A549 (cell line): Measurements from ENCODE around the gene FIS1. TPM values are rescaled to one million over a fixed set of nuclear protein-coding genes. Genes with fewer than 3 reads are reported as not detected.

Experiments
- ATAC-seq, 2 experiments: fragments of 200-7000 bp in 1 of 2; fragments of >200 bp in 1 of 2; cut with Nextera tagmentation in 1 of 2; cut with Tn5 transposase in 1 of 2; 3 replicates each; pipeline versions ENCODE4 v1.8.0 to v1.9.1; 2018 to 2020; ENCODE audit warnings: mild to moderate bottlenecking in 1 of 2, moderate library complexity in 1 of 2
- CTCF ChIA-PET: fragments of 300-600 bp; sonication (Branson Sonifier 250); formaldehyde crosslinking; extraction: SDS; loops from one replicate; lab custom pipeline; 2021; ENCODE audit warnings: antibody characterized with exemption, inconsistent platforms; lab: Yijun Ruan, JAX
- POLR2A ChIA-PET: fragments of 350-600 bp; formaldehyde crosslinking; extraction: SDS; loops from one replicate; lab custom pipeline; 2021; ENCODE audit warnings: antibody characterized with exemption, inconsistent platforms; lab: Yijun Ruan, JAX
- DNase-seq, 2 experiments: peaks; one replicate each; pipeline versions ENCODE4 v3.0.0 to v3.0.0-alpha.2; 2011 to 2016; ENCODE audit warnings: low read depth in 1 of 2, low spot score in 1 of 2
- FAIRE-seq: peaks from 2 replicates; lab custom pipeline; 2011; peaks lifted over from hg19 to GRCh38; lab: Jason Lieb, UNC
- H3K27ac ChIP-seq, 2 experiments: fragments of >200 bp; sonication (Bioruptor Twin); formaldehyde crosslinking; 3 replicates each; pipeline ENCODE4 v1.5.1; 2016 to 2017
- H3K4me1 ChIP-seq: fragments of >200 bp; sonication (Bioruptor Twin); formaldehyde crosslinking; 3 replicates; pipeline ENCODE4 v1.6.1; 2016
- H3K4me2 ChIP-seq: fragments of >200 bp; sonication (Bioruptor Twin); formaldehyde crosslinking; 3 replicates; pipeline ENCODE4 v1.6.1; 2016
- H3K4me3 ChIP-seq: fragments of >200 bp; sonication (Bioruptor Twin); formaldehyde crosslinking; 3 replicates; pipeline ENCODE4 v1.5.1; 2016
- H3K9me3 ChIP-seq: fragments of >200 bp; sonication (Bioruptor Twin); formaldehyde crosslinking; 3 replicates; pipeline ENCODE4 v1.6.1; 2016
- CEBPB ChIP-seq, 2 experiments: fragments of >200 bp in 1 of 2; sonication (Bioruptor Twin) in 1 of 2; formaldehyde crosslinking in 1 of 2; IDR thresholded peaks; 2 replicates each; pipeline ENCODE4 v1.6.1; 2012 to 2016
- CHD4 ChIP-seq: fragments of 200-600 bp; sonication (generic); IDR thresholded peaks from 2 replicates; pipeline ENCODE4 v1.6.1; 2016; ENCODE audit warnings: antibody characterized with exemption, mild to moderate bottlenecking, borderline replicate concordance
- EP300 ChIP-seq, 2 experiments: fragments of >200 bp; sonication (Bioruptor Twin); formaldehyde crosslinking; IDR thresholded peaks; 2 replicates in 1 of 2; 3 replicates in 1 of 2; pipeline ENCODE4 v1.6.1; 2016 to 2017
- FOSB ChIP-seq: fragments of 250-450 bp; sonication (Bioruptor Pico); IDR thresholded peaks from 2 replicates; pipeline ENCODE4 v1.5.0; 2020; ENCODE audit warnings: mild to moderate bottlenecking, moderate library complexity
- FOSL2 ChIP-seq, 2 experiments: fragments of 450-650 bp in 1 of 2; fragments of >200 bp in 1 of 2; sonication (Bioruptor Twin) in 1 of 2; formaldehyde crosslinking; IDR thresholded peaks; 2 replicates each; pipeline versions ENCODE4 v1.5.0 to v1.6.1; 2016 to 2020; ENCODE audit warnings: mild to moderate bottlenecking in 1 of 2, moderate library complexity in 1 of 2
- HDAC2 ChIP-seq: fragments of 200-600 bp; sonication (generic); IDR thresholded peaks from 2 replicates; pipeline ENCODE4 v1.6.1; 2016
- HEYL ChIP-seq: fragments of 250-450 bp; sonication (Bioruptor Pico); IDR thresholded peaks from 2 replicates; pipeline ENCODE4 v1.8.0; 2021; ENCODE audit warnings: mild to moderate bottlenecking, moderate library complexity
- HOXA7 ChIP-seq: fragments of 250-450 bp; sonication (Bioruptor Pico); IDR thresholded peaks from 2 replicates; pipeline ENCODE4 v1.5.0; 2020; ENCODE audit warnings: mild to moderate bottlenecking, moderate library complexity
- HOXB13 ChIP-seq: fragments of 250-450 bp; sonication (Bioruptor Pico); IDR thresholded peaks from 2 replicates; pipeline ENCODE4 v1.5.0; 2020; ENCODE audit warnings: low read depth, mild to moderate bottlenecking, moderate library complexity
- JUNB ChIP-seq: fragments of >200 bp; sonication (Bioruptor Twin); formaldehyde crosslinking; IDR thresholded peaks from 2 replicates; pipeline ENCODE4 v1.6.1; 2016
- KDM5A ChIP-seq: fragments of 200-600 bp; sonication (generic); IDR thresholded peaks from 2 replicates; pipeline ENCODE4 v1.6.1; 2016; ENCODE audit warnings: antibody characterized with exemption, mild to moderate bottlenecking
- MAFK ChIP-seq: fragments of 450-650 bp; IDR thresholded peaks from 2 replicates; pipeline ENCODE4 v1.6.1; 2014; ENCODE audit not compliant: partially characterized antibody
- MAZ ChIP-seq: fragments of 150-350 bp; IDR thresholded peaks from 2 replicates; pipeline ENCODE4 v1.6.1; 2014; ENCODE audit warnings: antibody characterized with exemption, low read depth, low read length, borderline replicate concordance
- NPAS2 ChIP-seq: fragments of 250-450 bp; sonication (Bioruptor Pico); IDR thresholded peaks from 2 replicates; pipeline ENCODE4 v1.8.0; 2022; ENCODE audit warnings: mild to moderate bottlenecking, moderate library complexity, borderline replicate concordance
- PHF8 ChIP-seq: fragments of 200-600 bp; sonication (generic); IDR thresholded peaks from 2 replicates; pipeline ENCODE4 v1.6.1; 2016; ENCODE audit warnings: low read depth, mild to moderate bottlenecking, antibody characterized with exemption, moderate library complexity, borderline replicate concordance
- POLR2A ChIP-seq: IDR thresholded peaks from 2 replicates; pipeline ENCODE4 v1.6.1; 2012; ENCODE audit warnings: mild to moderate bottlenecking, low read length
- POLR2AphosphoS2 ChIP-seq: conservative IDR thresholded peaks from 2 replicates; pipeline ENCODE4 v1.6.1; 2012; ENCODE audit warnings: low read length, improper control_type of control experiment, inconsistent platforms
- RAD21 ChIP-seq, 2 experiments: fragments of >200 bp in 1 of 2; sonication (Bioruptor Twin) in 1 of 2; formaldehyde crosslinking in 1 of 2; IDR thresholded peaks in 1 of 2; conservative IDR thresholded peaks in 1 of 2; 2 replicates in 1 of 2; 3 replicates in 1 of 2; pipeline ENCODE4 v1.6.1; 2012 to 2018; ENCODE audit warnings: inconsistent platforms in 1 of 2
- RFX5 ChIP-seq: fragments of 450-650 bp; IDR thresholded peaks from 2 replicates; pipeline ENCODE4 v1.7.1; 2014; ENCODE audit warnings: antibody characterized with exemption, mild to moderate bottlenecking, moderate library complexity
- SMC3 ChIP-seq: fragments of >200 bp; sonication (Bioruptor Twin); formaldehyde crosslinking; IDR thresholded peaks from 3 replicates; pipeline ENCODE4 v1.6.1; 2018; ENCODE audit warnings: inconsistent platforms
- TFCP2L1 ChIP-seq: fragments of 250-450 bp; sonication (Bioruptor Pico); IDR thresholded peaks from 2 replicates; pipeline ENCODE4 v1.5.0; 2021; ENCODE audit warnings: mild to moderate bottlenecking
- ZC3H11A ChIP-seq: fragments of 450-650 bp; IDR thresholded peaks from 2 replicates; pipeline ENCODE4 v1.6.1; 2014; ENCODE audit warnings: antibody characterized with exemption, mild to moderate bottlenecking
- WGBS: methylation state at CpG from one replicate; pipeline ENCODE4 v1.1.6; 2017; ENCODE audit errors: missing lambda C conversion rate; 5-methylcytosine and 5-hydroxymethylcytosine counted together
- polyA plus RNA-seq, 4 experiments: library from polyadenylated mRNA; depleted of rRNA in 3 of 4; stranded (reverse); fragments of >200 nt; fragmentation: RNase III in 1 of 4; extraction: RNeasy Plus Mini Kit Qiagen cat#74134 plus additional on column Dnase treatment in 1 of 4; gene quantifications; 2 replicates in 3 of 4; 3 replicates in 1 of 4; pipeline ENCODE4 v1.2.3, GENCODE V29; 2011 to 2017
- TF ChIP-seq, protein P1 (sequence below): fragments of >200 bp; sonication (Bioruptor Twin); formaldehyde crosslinking; IDR thresholded peaks from 3 replicates; pipeline ENCODE4 v1.6.1; 2016
- TF ChIP-seq, protein P2 (sequence below): IDR thresholded peaks from 2 replicates; pipeline ENCODE4 v1.6.1; 2012; ENCODE audit warnings: low read depth, borderline replicate concordance
- TF ChIP-seq, protein P3 (sequence below): IDR thresholded peaks from 2 replicates; pipeline ENCODE4 v1.6.1; 2012
- TF ChIP-seq, protein P4 (sequence below): fragments of >200 bp; sonication (Bioruptor Twin); formaldehyde crosslinking; IDR thresholded peaks from 2 replicates; pipeline ENCODE4 v1.6.1; 2016
- TF ChIP-seq, protein P5 (sequence below): IDR thresholded peaks from 2 replicates; pipeline ENCODE4 v1.6.1; 2012

FIS1 gene
- polyA plus RNA-seq, 2 of the 4 experiments (the other 2 are of a cell fraction), result 111 to 155 TPM

DNA sequence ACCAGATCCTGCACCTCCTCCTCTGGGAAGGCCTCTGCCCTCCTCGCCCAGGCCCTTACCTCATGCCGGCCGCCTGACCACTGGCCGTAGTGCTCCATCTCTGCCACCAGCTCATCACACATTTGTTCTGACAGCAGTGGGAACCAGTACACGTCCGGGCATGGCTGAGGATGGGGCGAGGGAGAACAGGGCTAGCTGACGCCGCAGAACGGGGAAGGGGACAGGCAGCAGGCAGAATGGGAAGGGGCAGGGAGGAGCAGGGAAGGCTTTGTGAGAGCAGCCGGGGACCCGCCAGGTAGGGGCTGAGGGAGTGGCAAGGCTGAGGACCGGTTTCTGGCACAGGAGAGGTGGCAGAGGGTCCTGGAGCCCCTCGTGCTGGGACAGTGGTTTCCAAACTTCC, 36.1 kb downstream of the FIS1 start:
- 95% methylated on average over 14 of the region's 14 CpGs for WGBS
- POLR2A ChIA-PET, result no interaction called here
- CTCF ChIA-PET, result interaction anchor here (0.7 to 10.4 kb wide), 4 partner anchors 15 to 64 kb away, joined by 3 to 93 read pairs (median 4); no protein-coding TSS in a partner anchor

DNA sequence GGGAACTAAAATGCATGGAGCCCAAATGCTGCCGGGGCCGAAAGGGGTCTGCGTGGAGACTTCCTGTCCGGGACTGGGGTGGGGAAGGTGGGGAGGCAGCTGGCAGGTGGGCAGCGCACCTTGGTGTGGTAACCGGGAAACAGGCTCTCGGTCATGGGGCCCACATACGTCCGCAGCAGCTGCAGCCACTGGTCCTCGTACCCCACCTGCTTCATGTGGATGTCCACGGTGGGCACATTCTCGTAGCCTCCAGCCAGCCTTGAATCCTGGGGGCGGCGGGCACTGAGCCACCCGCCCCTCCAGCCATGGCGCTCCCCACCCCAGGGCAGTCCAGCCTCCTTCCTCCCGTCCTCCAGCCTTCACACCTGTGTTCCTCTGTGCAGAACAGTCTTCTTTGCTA, 37.4 kb downstream of the FIS1 start:
- H3K4me1 ChIP-seq, result no peaks in the 10 kb centered on the region
- no peak overlapping the region for H3K4me2 ChIP-seq
- no peaks in the 10 kb centered on the region for H3K9me3 ChIP-seq
- CTCF ChIA-PET, result interaction anchor here (1.1 to 10.4 kb wide), 5 partner anchors 10 to 467 kb away, joined by 3 to 93 read pairs (median 7); partner anchors contain the start of genes PLOD3 and ZNHIT1
- TF ChIP-seq TFCP2L1 (CRISPR knock-in tag), result no peak
- TF ChIP-seq, protein P1, sequence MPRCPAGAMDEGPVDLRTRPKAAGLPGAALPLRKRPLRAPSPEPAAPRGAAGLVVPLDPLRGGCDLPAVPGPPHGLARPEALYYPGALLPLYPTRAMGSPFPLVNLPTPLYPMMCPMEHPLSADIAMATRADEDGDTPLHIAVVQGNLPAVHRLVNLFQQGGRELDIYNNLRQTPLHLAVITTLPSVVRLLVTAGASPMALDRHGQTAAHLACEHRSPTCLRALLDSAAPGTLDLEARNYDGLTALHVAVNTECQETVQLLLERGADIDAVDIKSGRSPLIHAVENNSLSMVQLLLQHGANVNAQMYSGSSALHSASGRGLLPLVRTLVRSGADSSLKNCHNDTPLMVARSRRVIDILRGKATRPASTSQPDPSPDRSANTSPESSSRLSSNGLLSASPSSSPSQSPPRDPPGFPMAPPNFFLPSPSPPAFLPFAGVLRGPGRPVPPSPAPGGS, result no peak
- TF ChIP-seq NPAS2 (CRISPR knock-in tag), result no peak
- TF ChIP-seq, protein P2, sequence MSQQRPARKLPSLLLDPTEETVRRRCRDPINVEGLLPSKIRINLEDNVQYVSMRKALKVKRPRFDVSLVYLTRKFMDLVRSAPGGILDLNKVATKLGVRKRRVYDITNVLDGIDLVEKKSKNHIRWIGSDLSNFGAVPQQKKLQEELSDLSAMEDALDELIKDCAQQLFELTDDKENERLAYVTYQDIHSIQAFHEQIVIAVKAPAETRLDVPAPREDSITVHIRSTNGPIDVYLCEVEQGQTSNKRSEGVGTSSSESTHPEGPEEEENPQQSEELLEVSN, result no peak
- TF ChIP-seq SMC3, result no peak
- TF ChIP-seq HEYL (CRISPR knock-in tag), result no peak
- TF ChIP-seq MAFK, result no peak
- TF ChIP-seq POLR2AphosphoS2, result no peak
- TF ChIP-seq KDM5A, result no peak
- TF ChIP-seq HOXB13 (CRISPR knock-in tag), result no peak
- no peak for TF ChIP-seq FOSL2 (IDR thresholded peaks at IDR 0.05)
- no peak for TF ChIP-seq FOSL2 (CRISPR knock-in tag; IDR thresholded peaks at IDR 0.05)
- no peak for TF ChIP-seq CHD4
- TF ChIP-seq PHF8, result no peak
- TF ChIP-seq, protein P3, sequence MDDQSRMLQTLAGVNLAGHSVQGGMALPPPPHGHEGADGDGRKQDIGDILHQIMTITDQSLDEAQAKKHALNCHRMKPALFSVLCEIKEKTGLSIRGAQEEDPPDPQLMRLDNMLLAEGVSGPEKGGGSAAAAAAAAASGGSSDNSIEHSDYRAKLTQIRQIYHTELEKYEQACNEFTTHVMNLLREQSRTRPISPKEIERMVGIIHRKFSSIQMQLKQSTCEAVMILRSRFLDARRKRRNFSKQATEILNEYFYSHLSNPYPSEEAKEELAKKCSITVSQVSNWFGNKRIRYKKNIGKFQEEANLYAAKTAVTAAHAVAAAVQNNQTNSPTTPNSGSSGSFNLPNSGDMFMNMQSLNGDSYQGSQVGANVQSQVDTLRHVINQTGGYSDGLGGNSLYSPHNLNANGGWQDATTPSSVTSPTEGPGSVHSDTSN, result no peak
- no peak for TF ChIP-seq RAD21 (conservative IDR thresholded peaks at IDR 0.05 in 1 of 2, IDR thresholded peaks at IDR 0.05 in 1 of 2)
- TF ChIP-seq POLR2A, result no peak
- TF ChIP-seq, all 56 proteins: peak for 0
- FAIRE-seq (no peak), DNase-seq (no peak), ATAC-seq (no peak)
- no peak overlapping the region for H3K4me3 ChIP-seq
- H3K27ac ChIP-seq, result no peak overlapping the region
- POLR2A ChIA-PET, result interaction anchor here (1.1 kb wide), 1 partner anchor 10 kb away, joined by 3 read pairs; the partner anchor contains the start of gene PLOD3
- 94% methylated on average over 16 of the region's 17 CpGs for WGBS

More for the DNA sequence above, 36.1 kb downstream of the FIS1 start:
- no peaks in the 10 kb centered on the region for H3K4me1 ChIP-seq
- FAIRE-seq (no peak), ATAC-seq (no peak)
- H3K9me3 ChIP-seq, result no peaks in the 10 kb centered on the region
- H3K4me3 ChIP-seq, result no peak overlapping the region
- no peak overlapping the region for H3K4me2 ChIP-seq
- TF ChIP-seq JUNB (no peak), HEYL (CRISPR knock-in tag) (no peak), HOXA7 (CRISPR knock-in tag) (no peak), ZC3H11A (no peak), FOSB (CRISPR knock-in tag) (no peak), CHD4 (no peak), EP300 (IDR thresholded peaks at IDR 0.05) (no peak), KDM5A (no peak), RFX5 (no peak), MAFK (no peak), HDAC2 (no peak), MAZ (no peak), CEBPB (IDR thresholded peaks at IDR 0.05) (no peak), TFCP2L1 (CRISPR knock-in tag) (no peak)
- TF ChIP-seq, protein P4, sequence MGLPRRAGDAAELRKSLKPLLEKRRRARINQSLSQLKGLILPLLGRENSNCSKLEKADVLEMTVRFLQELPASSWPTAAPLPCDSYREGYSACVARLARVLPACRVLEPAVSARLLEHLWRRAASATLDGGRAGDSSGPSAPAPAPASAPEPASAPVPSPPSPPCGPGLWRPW, result no peak
- TF ChIP-seq, protein P2, result no peak
- TF ChIP-seq, protein P5, sequence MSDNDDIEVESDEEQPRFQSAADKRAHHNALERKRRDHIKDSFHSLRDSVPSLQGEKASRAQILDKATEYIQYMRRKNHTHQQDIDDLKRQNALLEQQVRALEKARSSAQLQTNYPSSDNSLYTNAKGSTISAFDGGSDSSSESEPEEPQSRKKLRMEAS, result no peak
- TF ChIP-seq, all 56 proteins: peak for 0
- no peak for DNase-seq
- H3K27ac ChIP-seq, result no peak overlapping the region
